MG63 (cell line): ENCODE data around the gene FOXN3. TPM values are rescaled to one million over a fixed set of nuclear protein-coding genes. Genes with fewer than 3 reads are reported as not detected.

Experiments used
- DNase-seq: peaks from one replicate; pipeline ENCODE4 v3.0.0-alpha.2; 2020
- H3K27me3 ChIP-seq: fragments of 250-450 bp; sonication (Bioruptor Pico); 2 replicates; pipeline ENCODE4 v1.5.1; 2020; ENCODE audit warnings: mild to moderate bottlenecking, moderate library complexity
- H3K36me3 ChIP-seq: fragments of 250-450 bp; sonication (Bioruptor Pico); 2 replicates; pipeline ENCODE4 v1.5.1; 2020; ENCODE audit warnings: mild to moderate bottlenecking, moderate library complexity
- H3K4me3 ChIP-seq: fragments of 250-450 bp; sonication (Bioruptor Pico); 2 replicates; pipeline ENCODE4 v1.5.1; 2020; ENCODE audit warnings: mild to moderate bottlenecking, moderate library complexity
- H3K9me3 ChIP-seq: fragments of 250-450 bp; sonication (Bioruptor Pico); 2 replicates; pipeline ENCODE4 v1.5.1; 2020; ENCODE audit warnings: mild to moderate bottlenecking, moderate library complexity
- total RNA-seq: library from RNA; depleted of rRNA; stranded (reverse); fragments of >200 nt; shearing (Covaris generic); gene quantifications from 2 replicates; pipeline ENCODE4 v1.2.3, GENCODE V29; 2014; ENCODE audit warnings: low replicate concordance

FOXN3 gene
- total RNA-seq, 1 experiment from 2014 or later = 1.4 TPM

DNA sequence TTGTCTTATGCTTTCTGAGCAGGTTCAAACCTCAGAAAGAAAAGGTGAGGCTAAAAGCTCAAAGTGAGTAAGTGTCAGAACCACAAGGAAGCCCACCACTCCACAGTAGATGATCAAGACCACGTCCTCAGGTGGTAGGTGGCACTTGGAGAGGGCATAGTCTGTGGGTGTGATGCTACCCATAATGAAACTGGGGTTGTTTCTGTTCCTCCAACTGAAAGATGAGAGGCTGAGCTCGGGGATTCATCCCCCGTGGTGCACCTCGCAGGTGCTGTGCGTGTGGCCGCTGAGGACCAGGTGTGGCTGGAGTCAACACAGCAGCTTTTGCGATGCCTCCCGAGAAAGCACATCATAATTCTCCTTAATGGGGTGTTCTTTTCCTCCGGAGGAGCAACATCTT, 306.9 kb downstream of the FOXN3 start:
- H3K36me3 ChIP-seq = no peaks in the 10 kb centered on the region
- no peak overlapping the region for H3K4me3 ChIP-seq

DNA sequence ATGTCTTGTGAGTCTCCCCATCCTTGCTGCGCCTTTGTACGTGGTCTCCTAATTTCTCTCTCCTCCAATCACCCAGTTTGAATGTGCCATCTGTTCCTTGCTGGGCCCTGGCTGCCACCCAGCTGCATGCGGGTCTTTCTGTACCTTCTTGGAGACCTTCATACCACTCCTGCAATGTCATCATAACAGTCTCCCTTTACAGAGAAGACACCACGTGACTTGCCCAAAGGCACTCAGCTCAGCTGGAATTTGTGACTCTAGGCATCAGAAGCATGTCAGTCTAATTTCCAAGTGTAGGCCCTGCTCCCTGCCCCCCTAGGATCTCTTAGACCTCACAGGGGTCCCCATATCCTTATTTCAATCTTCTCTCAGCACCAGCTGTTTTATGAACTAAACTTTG, 308.4 kb downstream of the FOXN3 start:
- H3K27me3 ChIP-seq = no peaks in the 10 kb centered on the region
- no peaks in the 10 kb centered on the region for H3K36me3 ChIP-seq

More for the DNA sequence above, 306.9 kb downstream of the FOXN3 start:
- H3K9me3 ChIP-seq = no peaks in the 10 kb centered on the region
- no peak for DNase-seq
- no peaks in the 10 kb centered on the region for H3K27me3 ChIP-seq

DNA sequence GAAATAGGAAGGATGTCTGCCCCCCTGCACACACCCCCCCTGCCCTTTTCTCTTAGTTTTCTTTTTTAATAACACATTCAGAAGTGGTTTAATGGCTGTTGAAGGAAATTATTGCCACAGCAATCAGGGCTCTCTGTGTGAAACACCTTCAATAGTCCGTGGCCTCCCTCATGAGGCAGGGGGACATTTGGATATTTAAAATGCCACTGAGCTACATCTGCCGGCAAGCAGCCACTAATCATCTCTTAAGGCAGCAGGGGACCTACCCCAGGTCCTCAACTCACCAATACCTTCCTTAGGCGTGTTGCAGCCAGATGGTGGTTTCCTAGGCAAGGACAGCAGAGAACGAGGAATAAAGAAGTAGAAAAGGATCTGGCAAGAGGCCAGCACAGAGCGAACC, 309.4 kb downstream of the FOXN3 start:
- no peak for DNase-seq
- Histone ChIP-seq H3K9me3 (no peaks in the 10 kb centered on the region), H3K4me3 (no peak overlapping the region), H3K36me3 (no peaks in the 10 kb centered on the region), H3K27me3 (no peaks in the 10 kb centered on the region)

More for the DNA sequence above, 308.4 kb downstream of the FOXN3 start:
- no peaks in the 10 kb centered on the region for H3K9me3 ChIP-seq
- DNase-seq = no peak
- H3K4me3 ChIP-seq = no peak overlapping the region
